Endometrium (tissue), 2 donors: Measurements from ENCODE around the gene TEX2.

Experiments used
- FAIRE-seq: peaks from 2 replicates; lab custom pipeline; 2012; peaks lifted over from hg19 to GRCh38; lab: Jason Lieb, UNC
- donor health status: control.
- donor health status: control.

TEX2 gene

DNA sequence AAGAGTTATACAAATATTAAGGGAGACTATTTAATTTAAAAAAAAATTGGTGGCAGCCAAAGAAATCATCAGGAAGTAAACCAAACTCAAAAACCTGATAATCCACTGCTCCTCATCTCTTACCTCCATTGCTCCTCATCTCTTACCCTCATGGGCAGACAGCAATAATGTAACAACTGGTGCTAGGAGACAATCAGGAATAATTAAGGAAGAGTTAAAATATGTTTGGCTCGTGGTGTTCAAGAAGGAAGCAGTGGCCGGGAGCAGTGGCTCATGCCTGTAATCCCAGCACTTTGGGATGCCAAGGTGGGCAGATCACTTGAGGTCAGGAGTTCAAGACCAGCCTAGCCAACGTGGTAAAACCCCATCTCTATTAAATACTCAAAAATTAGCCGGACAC lies 151.2 kb downstream of the TEX2 start:
- no peak for FAIRE-seq

DNA sequence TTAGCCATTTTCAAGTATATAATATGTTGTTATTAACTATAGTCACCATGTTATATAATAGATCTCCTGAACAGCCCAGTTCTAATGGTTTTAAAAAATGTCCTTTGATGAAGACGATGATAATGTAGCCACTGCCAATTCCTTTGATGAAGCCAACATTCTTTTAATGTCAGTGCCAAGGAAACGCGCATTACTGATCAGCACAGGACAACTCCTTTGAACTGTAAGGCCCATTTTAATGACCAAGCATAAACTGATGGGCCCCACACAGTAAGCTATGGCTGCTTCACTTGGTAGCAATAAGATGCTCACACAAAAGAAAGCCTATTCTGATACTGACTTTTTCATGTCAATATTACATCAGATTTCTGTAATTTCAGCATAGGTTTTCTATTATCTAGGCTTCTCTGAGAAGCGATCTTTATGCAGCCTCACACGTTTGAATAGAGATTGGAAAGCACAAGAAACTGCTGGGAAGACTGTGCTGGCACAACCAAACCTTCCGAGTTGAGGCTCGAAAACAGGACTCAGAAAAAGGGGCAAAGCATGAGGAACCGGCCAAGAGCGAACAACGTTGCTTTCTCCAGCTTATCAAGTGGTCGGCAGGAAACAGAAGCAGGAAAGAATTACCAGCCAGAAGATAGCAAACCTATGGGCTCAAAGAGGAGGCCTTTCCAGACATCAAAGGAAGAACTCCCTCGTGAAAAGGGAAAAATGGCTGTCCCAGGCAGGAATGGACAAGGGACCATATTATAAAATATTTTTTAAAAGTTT lies 152.5 kb downstream of the TEX2 start:
- FAIRE-seq = no peak

DNA sequence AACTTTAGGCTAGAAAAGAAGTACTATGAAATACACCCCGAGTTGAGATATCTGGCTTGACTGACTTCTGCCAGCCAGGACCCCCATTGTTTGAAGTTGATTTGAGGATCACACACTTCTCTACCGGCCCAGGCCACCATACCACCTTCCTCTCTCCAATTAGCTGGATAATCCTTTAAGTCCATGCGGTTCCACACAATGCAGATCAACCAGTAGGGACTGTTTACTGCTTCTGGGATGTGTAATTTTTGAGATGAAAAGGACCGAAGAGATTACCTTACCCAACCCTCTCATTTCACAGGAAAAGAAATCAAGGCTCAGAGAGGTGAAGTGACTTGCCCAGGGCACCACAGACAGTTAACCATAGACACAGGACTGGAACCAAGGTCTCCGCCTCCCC lies 153.7 kb downstream of the TEX2 start:
- no peak for FAIRE-seq

DNA sequence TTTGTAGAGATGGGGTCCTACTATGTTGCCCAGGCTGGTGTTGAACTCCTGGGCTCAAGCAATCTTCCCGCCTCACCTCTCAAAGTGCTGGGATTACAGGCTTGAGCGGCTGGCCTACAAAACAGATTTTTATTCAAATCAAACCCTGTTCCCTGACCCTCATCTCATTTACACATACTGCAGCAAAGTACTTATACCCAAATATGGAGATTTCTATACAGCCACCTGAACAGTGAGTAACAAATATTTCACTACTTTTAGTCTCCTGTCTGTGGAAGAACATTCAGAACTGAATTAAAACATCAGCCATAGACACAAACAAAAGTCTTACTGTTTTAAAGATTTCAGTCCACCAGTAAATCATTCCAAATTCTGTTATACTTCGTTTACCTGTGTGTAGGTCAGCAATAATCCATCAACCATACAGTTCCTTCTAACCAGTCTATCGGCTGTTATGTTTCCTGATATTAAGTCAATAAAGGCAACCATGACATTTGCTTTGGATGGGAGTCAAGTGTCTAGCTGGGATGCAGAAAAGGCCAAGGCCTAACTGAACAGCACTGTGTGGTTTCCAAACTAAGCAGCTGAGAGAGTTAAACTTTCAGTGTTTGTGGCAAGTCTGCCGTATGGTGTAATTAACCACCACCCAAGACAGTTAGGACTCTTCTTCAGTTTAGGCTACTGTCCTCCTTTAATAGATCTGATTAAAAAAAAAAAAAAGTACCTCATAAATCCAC lies 155.4 kb downstream of the TEX2 start:
- FAIRE-seq = no peak

DNA sequence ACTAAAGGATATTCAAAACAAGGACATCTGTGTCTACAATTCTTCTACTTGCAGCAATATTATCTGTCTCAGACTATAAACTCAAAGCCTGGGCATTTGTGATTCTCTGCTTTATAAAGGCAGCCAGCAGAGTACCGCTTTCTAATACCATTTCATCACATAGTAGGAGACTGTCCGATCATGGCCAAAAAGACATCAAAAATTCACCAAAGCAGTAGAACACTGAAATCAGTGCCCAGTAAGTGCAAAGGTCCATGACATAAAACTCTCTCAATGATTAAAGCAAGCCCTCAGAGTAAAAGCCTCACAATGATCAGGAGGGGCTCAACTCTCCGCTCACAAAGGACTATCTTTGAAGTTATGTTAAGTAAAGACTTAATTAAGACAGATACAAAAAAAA lies 156.1 kb downstream of the TEX2 start:
- no peak for FAIRE-seq

DNA sequence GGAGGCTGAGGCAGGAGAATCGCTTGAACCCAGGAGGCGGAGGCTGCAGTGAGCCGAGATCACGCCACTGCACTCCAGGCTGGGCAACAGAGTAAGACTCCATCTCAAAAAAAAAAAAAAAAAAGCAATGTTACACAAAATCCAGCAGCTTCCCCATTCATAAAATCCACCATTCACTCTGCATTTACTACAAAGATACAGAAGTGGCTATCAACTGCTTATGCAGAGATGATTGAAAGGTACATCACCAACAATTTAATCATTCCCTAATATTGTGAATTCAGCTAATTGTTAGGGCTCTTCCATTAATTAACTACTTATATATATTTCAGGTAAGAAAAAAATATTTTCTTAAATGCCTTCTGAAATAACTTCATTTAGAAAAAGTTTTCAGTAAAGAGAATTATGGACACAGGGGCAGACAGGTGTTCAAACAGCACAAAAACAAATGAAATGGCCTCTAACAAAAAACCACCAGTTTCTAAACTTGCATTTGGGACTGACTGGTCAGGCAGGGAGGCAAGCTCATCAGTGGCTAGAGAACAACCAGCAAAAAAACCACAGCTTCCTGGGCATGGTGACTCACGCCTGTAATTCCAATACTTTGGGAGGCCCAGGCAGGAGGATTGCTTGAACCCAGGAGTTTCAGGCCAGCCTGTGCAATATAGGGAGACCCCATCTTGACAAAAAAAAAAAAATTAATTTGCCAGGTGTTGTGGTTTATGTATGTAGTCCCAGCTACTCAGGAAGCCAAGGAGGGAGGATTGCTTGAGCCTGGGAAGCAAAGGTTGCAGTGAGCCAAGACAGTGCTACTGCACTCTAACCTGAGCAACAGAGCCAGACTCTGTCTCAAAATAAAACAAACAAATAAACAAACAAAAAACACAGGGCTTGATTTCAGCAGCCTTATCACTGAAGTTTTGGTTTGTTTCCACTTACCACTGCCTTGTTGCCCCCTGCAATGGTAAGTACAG lies 159.4 kb downstream of the TEX2 start:
- FAIRE-seq = no peak

DNA sequence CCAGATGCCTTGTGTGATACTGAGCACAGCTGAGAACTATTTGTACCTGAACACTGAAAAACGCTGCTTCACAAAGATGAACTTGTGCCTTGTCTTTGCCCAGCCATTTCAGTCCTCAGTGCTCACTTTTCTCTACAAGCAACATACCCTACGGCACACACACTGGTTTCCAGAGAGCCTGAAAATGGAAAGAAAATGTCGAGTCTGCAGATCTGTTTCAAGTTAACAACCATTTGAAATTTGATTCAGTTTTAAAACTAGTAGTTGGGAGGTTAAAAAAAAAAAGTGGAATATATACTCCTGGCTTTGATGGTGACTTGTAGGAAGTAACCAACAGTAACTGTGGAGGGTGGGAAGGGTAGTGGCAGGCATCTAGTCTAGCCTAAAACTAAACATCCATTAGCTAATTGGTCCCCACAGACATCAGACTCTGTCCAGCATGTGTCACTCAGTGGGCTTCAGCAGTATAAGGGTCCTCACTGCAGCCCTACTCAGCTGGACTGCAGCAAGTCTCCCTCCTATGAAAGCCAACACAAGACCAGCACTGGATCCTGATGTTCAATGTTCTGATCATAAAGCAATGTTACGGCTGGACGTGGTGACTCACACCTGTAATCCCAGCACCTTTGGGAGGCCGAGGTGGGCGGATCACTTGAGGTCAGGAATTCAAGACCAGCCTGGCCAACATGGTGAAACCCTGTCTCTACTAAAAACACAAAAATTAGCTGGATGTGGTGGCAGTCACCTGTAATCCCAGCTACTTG lies 160.3 kb downstream of the TEX2 start:
- FAIRE-seq = no peak

DNA sequence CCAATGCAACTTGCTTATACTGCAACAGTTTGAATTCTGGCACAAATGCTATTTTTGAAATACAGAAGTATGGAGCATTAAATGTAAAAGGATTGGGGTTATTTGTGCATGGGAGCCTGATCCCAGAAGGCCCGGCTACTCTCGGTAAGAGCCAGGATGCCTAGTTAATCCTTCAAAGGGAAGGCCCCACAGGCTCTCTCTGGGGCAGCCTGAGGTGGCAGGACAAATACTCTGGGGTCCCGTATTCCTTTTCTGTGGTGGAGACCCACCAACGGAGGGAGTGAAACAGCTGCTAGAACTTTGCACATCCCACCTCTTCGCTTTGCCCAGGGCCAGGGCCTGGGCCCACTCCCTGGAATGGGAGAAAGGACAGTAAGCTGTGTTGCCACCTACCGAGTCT lies 163.5 kb downstream of the TEX2 start:
- FAIRE-seq = no peak
